ENCODE measurements around the gene HOXA11.

Gene HOXA11

GRCh38 chr7:27221201-27221797 lies 36.3 kb upstream of the HOXA11 start:
- H3K36me3 ChIP-seq (ENCODE audit: control insufficient read depth, insufficient read depth, low read length): no peaks in the 10 kb centered on the region
- no peaks in the 10 kb centered on the region for H3K79me2 ChIP-seq
- no peak for TF ChIP-seq CTCF (IDR thresholded peaks at IDR 0.05)
- H3K4me1 ChIP-seq: no peaks in the 10 kb centered on the region
- H3K4me2 ChIP-seq (ENCODE audit: low read length): no peak overlapping the region
- no peak overlapping the region for H2AFZ ChIP-seq
- no peak overlapping the region for H3K9ac ChIP-seq
- no peaks in the 10 kb centered on the region for H3K9me3 ChIP-seq (ENCODE audit: control insufficient read depth, low read length)
- no peak overlapping the region for H3K4me3 ChIP-seq (ENCODE audit: low read depth, low read length)
- H3K27me3 ChIP-seq (ENCODE audit: control insufficient read depth, insufficient read depth, low read length): peaks cover 14% of the 10 kb centered on the region
- H3K27ac ChIP-seq: no peak overlapping the region

GRCh38 chr7:27220440-27220955 lies 35.5 kb upstream of the HOXA11 start:
- no peak overlapping the region for H3K27ac ChIP-seq
- H3K36me3 ChIP-seq (ENCODE audit: control insufficient read depth, insufficient read depth, low read length): no peaks in the 10 kb centered on the region
- H3K9ac ChIP-seq: no peak overlapping the region
- H3K4me3 ChIP-seq (ENCODE audit: low read depth, low read length): no peak overlapping the region
- no peaks in the 10 kb centered on the region for H3K79me2 ChIP-seq
- H3K4me2 ChIP-seq (ENCODE audit: low read length): no peak overlapping the region
- no peak for TF ChIP-seq CTCF (IDR thresholded peaks at IDR 0.05)
- H3K4me1 ChIP-seq: no peaks in the 10 kb centered on the region
- no peak overlapping the region for H2AFZ ChIP-seq
- no peaks in the 10 kb centered on the region for H3K9me3 ChIP-seq (ENCODE audit: control insufficient read depth, low read length)
- peaks cover 9% of the 10 kb centered on the region for H3K27me3 ChIP-seq (ENCODE audit: control insufficient read depth, insufficient read depth, low read length)

GRCh38 chr7:27219821-27220220 lies 34.8 kb upstream of the HOXA11 start:
- no peak for TF ChIP-seq CTCF (IDR thresholded peaks at IDR 0.05)
- Histone ChIP-seq H3K79me2 (no peaks in the 10 kb centered on the region), H3K36me3 (ENCODE audit: control insufficient read depth, insufficient read depth, low read length) (no peaks in the 10 kb centered on the region), H3K4me3 (ENCODE audit: low read depth, low read length) (no peak overlapping the region), H2AFZ (no peak overlapping the region), H3K9me3 (ENCODE audit: control insufficient read depth, low read length) (no peaks in the 10 kb centered on the region), H3K9ac (no peak overlapping the region), H3K4me1 (no peaks in the 10 kb centered on the region), H3K27me3 (ENCODE audit: control insufficient read depth, insufficient read depth, low read length) (peaks cover 6% of the 10 kb centered on the region), H3K27ac (no peak overlapping the region), H3K4me2 (ENCODE audit: low read length) (no peak overlapping the region)

- no peaks in the 10 kb centered on the region for H3K36me3 ChIP-seq (ENCODE audit: control insufficient read depth, insufficient read depth, low read length)
- H3K4me2 ChIP-seq (ENCODE audit: low read length): no peak overlapping the region
- H3K9ac ChIP-seq: no peak overlapping the region
- no peaks in the 10 kb centered on the region for H3K4me1 ChIP-seq
- no peak for TF ChIP-seq CTCF (IDR thresholded peaks at IDR 0.05)
- no peak overlapping the region for H2AFZ ChIP-seq
- no peak overlapping the region for H3K27ac ChIP-seq
- peaks cover 15% of the 10 kb centered on the region for H3K27me3 ChIP-seq (ENCODE audit: control insufficient read depth, insufficient read depth, low read length)
- H3K9me3 ChIP-seq (ENCODE audit: control insufficient read depth, low read length): no peaks in the 10 kb centered on the region
- H3K79me2 ChIP-seq: no peaks in the 10 kb centered on the region
- H3K4me3 ChIP-seq (ENCODE audit: low read depth, low read length): no peak overlapping the region
Observed at GRCh38 chr7:27217951-27218350, 32.9 kb upstream of the HOXA11 start.

GRCh38 chr7:27215356-27215755 lies 30.3 kb upstream of the HOXA11 start:
- H3K27me3 ChIP-seq (ENCODE audit: control insufficient read depth, insufficient read depth, low read length): peaks cover 28% of the 10 kb centered on the region

More at GRCh38 chr7:27215356-27215755, 30.3 kb upstream of the HOXA11 start:
- Histone ChIP-seq H3K4me3 (ENCODE audit: low read depth, low read length) (no peak overlapping the region), H3K79me2 (no peaks in the 10 kb centered on the region), H3K4me1 (no peaks in the 10 kb centered on the region), H3K9ac (no peak overlapping the region), H2AFZ (no peak overlapping the region), H3K27ac (no peak overlapping the region), H3K36me3 (ENCODE audit: control insufficient read depth, insufficient read depth, low read length) (no peaks in the 10 kb centered on the region), H3K9me3 (ENCODE audit: control insufficient read depth, low read length) (no peaks in the 10 kb centered on the region), H3K4me2 (ENCODE audit: low read length) (no peak overlapping the region)
- no peak for TF ChIP-seq CTCF (IDR thresholded peaks at IDR 0.05)

All from parathyroid adenoma (tissue), 2 donors.